ENCODE results near the gene RNF150.

The RNF150 gene

GRCh38 chr4:141028024-141028529, 105.2 kb downstream of the RNF150 start:
- DNase-seq (ENCODE audit: low read depth in 1 of 2, low spot score in 1 of 2), result no peak

GRCh38 chr4:141027421-141027820, 105.8 kb downstream of the RNF150 start:
- no peak for DNase-seq (ENCODE audit: low read depth in 1 of 2, low spot score in 1 of 2)

- DNase-seq (ENCODE audit: low read depth in 1 of 2, low spot score in 1 of 2), result no peak
These were observed 106.4 kb downstream of the RNF150 start for GRCh38 chr4:141026900-141027299.

GRCh38 chr4:141023051-141023450, 110.2 kb downstream of the RNF150 start:
- DNase-seq (ENCODE audit: low read depth in 1 of 2, low spot score in 1 of 2), result no peak

- DNase-seq (ENCODE audit: low read depth in 1 of 2, low spot score in 1 of 2), result no peak
These were observed 111.1 kb downstream of the RNF150 start for GRCh38 chr4:141022111-141022695.

- no peak for DNase-seq (ENCODE audit: low read depth in 1 of 2, low spot score in 1 of 2)
These were observed 111.7 kb downstream of the RNF150 start for GRCh38 chr4:141021397-141022110.

GRCh38 chr4:141020801-141021261, 112.4 kb downstream of the RNF150 start:
- no peak for DNase-seq (ENCODE audit: low read depth in 1 of 2, low spot score in 1 of 2)

GRCh38 chr4:141019768-141020167, 113.5 kb downstream of the RNF150 start:
- no peak for DNase-seq (ENCODE audit: low read depth in 1 of 2, low spot score in 1 of 2)

GRCh38 chr4:141016117-141016798, 117.0 kb downstream of the RNF150 start:
- no peak for DNase-seq (ENCODE audit: low read depth in 1 of 2, low spot score in 1 of 2)

- DNase-seq (ENCODE audit: low read depth in 1 of 2, low spot score in 1 of 2), result no peak
These were observed 119.4 kb downstream of the RNF150 start for GRCh38 chr4:141013899-141014298.

GRCh38 chr4:141011901-141012315, 121.4 kb downstream of the RNF150 start:
- no peak for DNase-seq (ENCODE audit: low read depth in 1 of 2, low spot score in 1 of 2)

- no peak for DNase-seq (ENCODE audit: low read depth in 1 of 2, low spot score in 1 of 2)
These were observed 123.3 kb downstream of the RNF150 start for GRCh38 chr4:141009931-141010330.

GRCh38 chr4:141009129-141009528, 124.1 kb downstream of the RNF150 start:
- DNase-seq (ENCODE audit: low read depth in 1 of 2, low spot score in 1 of 2), result no peak

- no peak for DNase-seq (ENCODE audit: low read depth in 1 of 2, low spot score in 1 of 2)
These were observed 126.9 kb downstream of the RNF150 start for GRCh38 chr4:141006242-141006802.

- DNase-seq (ENCODE audit: low read depth in 1 of 2, low spot score in 1 of 2), result no peak
These were observed 128.4 kb downstream of the RNF150 start for GRCh38 chr4:141004823-141005222.

- no peak for DNase-seq (ENCODE audit: low read depth in 1 of 2, low spot score in 1 of 2)
These were observed 130.1 kb downstream of the RNF150 start for GRCh38 chr4:141003193-141003592.

- DNase-seq (ENCODE audit: low read depth in 1 of 2, low spot score in 1 of 2), result no peak
These were observed 130.9 kb downstream of the RNF150 start for GRCh38 chr4:141002323-141002805.

GRCh38 chr4:140996766-140997165, 136.5 kb downstream of the RNF150 start:
- DNase-seq (ENCODE audit: low read depth in 1 of 2, low spot score in 1 of 2), result no peak

- DNase-seq (ENCODE audit: low read depth in 1 of 2, low spot score in 1 of 2), result no peak
These were observed 138.2 kb downstream of the RNF150 start for GRCh38 chr4:140995058-140995457.

- no peak for DNase-seq (ENCODE audit: low read depth in 1 of 2, low spot score in 1 of 2)
These were observed 139.3 kb downstream of the RNF150 start for GRCh38 chr4:140994015-140994414.

- no peak for DNase-seq (ENCODE audit: low read depth in 1 of 2, low spot score in 1 of 2)
These were observed 139.9 kb downstream of the RNF150 start for GRCh38 chr4:140993370-140993769.

- no peak for DNase-seq (ENCODE audit: low read depth in 1 of 2, low spot score in 1 of 2)
These were observed 143.3 kb downstream of the RNF150 start for GRCh38 chr4:140989944-140990343.
